ENCODE results near the gene OR10H5. TPM values are rescaled to one million over a fixed set of nuclear protein-coding genes. Genes with fewer than 3 reads are reported as not detected.
"Not testable (repeated sequence)": the region's sequence is repeated elsewhere in the genome, so short reads cannot be mapped to it uniquely, and the experiment has no call there.

The OR10H5 gene
- total and polyA plus RNA-seq, 3 experiments from 2014 or later: not detected

DNA sequence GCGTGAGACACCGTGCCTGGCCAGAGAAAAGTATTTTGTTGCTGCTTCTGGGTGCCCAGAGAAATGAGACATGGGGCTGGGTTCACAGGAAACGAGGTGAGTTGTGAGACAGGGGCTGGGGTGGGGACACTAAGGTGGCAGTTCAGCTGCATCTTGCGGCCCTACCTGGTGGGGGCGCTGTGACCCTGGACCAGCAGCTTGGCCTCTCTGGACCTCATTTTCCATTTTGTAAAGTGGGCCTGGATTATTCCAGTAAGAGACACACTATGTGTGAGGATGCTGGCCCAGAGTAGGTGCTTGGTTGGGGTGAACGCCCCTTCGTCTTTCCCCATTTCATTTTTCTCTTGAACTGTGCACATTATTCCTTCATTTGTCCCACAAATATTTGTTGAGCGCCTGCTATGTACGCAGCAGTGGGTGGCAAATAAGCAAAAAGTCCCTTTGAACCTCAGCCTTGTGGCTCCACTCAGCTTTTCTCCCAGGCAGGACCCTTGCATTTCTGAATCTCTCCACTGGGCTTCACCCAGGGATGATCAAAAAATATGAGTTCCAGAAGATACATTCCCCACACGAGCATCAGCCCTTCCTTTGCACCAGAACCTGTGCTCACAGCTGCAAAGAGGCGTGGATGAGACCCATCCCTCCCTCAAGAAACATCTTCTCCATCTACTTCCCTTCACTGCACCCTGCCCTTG is 54.6 kb downstream of the OR10H5 start:
- CTCF ChIA-PET: no interaction called here
- Mint-ChIP-seq H3K27ac (peak overlapping the region in 4 of 8 donors; percentile 9 to 61 (median 28)), H3K4me1 (peaks cover 44 to 69% (median 66%) of the 10 kb centered on the region in 3 donors), H3K9me3 (no peaks in the 10 kb centered on the region), H3K4me3 (no peak overlapping the region), H3K36me3 (peaks cover 0 to under 1% (median 0%) of the 10 kb centered on the region in 3 donors), H3K27me3 (no peaks in the 10 kb centered on the region)
- no peak overlapping the region for H3K27ac ChIP-seq (ENCODE audit: low read depth, low read length)
- H3K36me3 ChIP-seq (ENCODE audit: insufficient read depth, low read length): no peaks in the 10 kb centered on the region
- peaks cover 39% of the 10 kb centered on the region for H3K4me1 ChIP-seq (ENCODE audit: insufficient read depth, low read length)
- POLR2A ChIA-PET: no interaction called here
- no peak overlapping the region for H3K4me3 ChIP-seq (ENCODE audit: low read length)
- H3K9me3 ChIP-seq (ENCODE audit: low read length): no peaks in the 10 kb centered on the region
- H3K27me3 ChIP-seq (ENCODE audit: insufficient read depth, low read length, poor library complexity, severe bottlenecking): no peaks in the 10 kb centered on the region
- DNase-seq: no peak

GRCh38 chr19:15843203-15843893 is 55.9 kb downstream of the OR10H5 start:
- peak overlapping the region in 6 of 7 donors; percentile 31 to 68 (median 58) for H3K4me3 Mint-ChIP-seq
- Histone ChIP-seq H3K27me3 (ENCODE audit: insufficient read depth, low read length, poor library complexity, severe bottlenecking) (no peaks in the 10 kb centered on the region), H3K4me1 (ENCODE audit: insufficient read depth, low read length) (peaks cover 39% of the 10 kb centered on the region), H3K27ac (ENCODE audit: low read depth, low read length) (no peak overlapping the region), H3K36me3 (ENCODE audit: insufficient read depth, low read length) (no peaks in the 10 kb centered on the region), H3K4me3 (ENCODE audit: low read length) (no peak overlapping the region), H3K9me3 (ENCODE audit: low read length) (no peaks in the 10 kb centered on the region)
- H3K9me3 Mint-ChIP-seq: no peaks in the 10 kb centered on the region
- ChIA-PET POLR2A (interaction anchor here (0.9 kb wide), 1 partner anchor 227 kb away, joined by 3 read pairs; no protein-coding TSS in a partner anchor), CTCF (interaction anchor here (0.6 to 1.4 kb wide), 2 partner anchors 214 to 339 kb away, joined by 3 to 4 read pairs; no protein-coding TSS in a partner anchor)
- DNase-seq: no peak
- no peaks in the 10 kb centered on the region for H3K27me3 Mint-ChIP-seq
- H3K27ac Mint-ChIP-seq: peak overlapping the region; percentile 7 to 89 (median 74)
- no peaks in the 10 kb centered on the region for H3K36me3 Mint-ChIP-seq
- peaks cover 35 to 60% (median 52%) of the 10 kb centered on the region in 3 donors for H3K4me1 Mint-ChIP-seq

GRCh38 chr19:15843894-15844222 is 56.4 kb downstream of the OR10H5 start:
- not testable (repeated sequence) for H3K27me3 ChIP-seq (ENCODE audit: insufficient read depth, low read length, poor library complexity, severe bottlenecking); H3K36me3 ChIP-seq (ENCODE audit: insufficient read depth, low read length); DNase-seq; H3K9me3 Mint-ChIP-seq; H3K27ac ChIP-seq (ENCODE audit: low read depth, low read length); H3K9me3 ChIP-seq (ENCODE audit: low read length); H3K27me3 Mint-ChIP-seq; H3K4me3 ChIP-seq (ENCODE audit: low read length); H3K36me3 Mint-ChIP-seq
- Mint-ChIP-seq H3K4me3 (peak overlapping the region in 5 of 7 donors; percentile 52 to 68 (median 60)), H3K4me1 (peaks cover 33 to 55% (median 48%) of the 10 kb centered on the region in 3 donors), H3K27ac (peak overlapping the region in 7 of 8 donors; percentile 57 to 89 (median 75))
- ChIA-PET POLR2A (interaction anchor here (0.5 to 0.9 kb wide), 2 partner anchors 227 to 521 kb away, joined by 3 to 6 read pairs; no protein-coding TSS in a partner anchor), CTCF (interaction anchor here (0.6 to 1.4 kb wide), 2 partner anchors 214 to 338 kb away, joined by 3 to 4 read pairs; no protein-coding TSS in a partner anchor)
- peaks cover 39% of the 10 kb centered on the region for H3K4me1 ChIP-seq (ENCODE audit: insufficient read depth, low read length)

DNA sequence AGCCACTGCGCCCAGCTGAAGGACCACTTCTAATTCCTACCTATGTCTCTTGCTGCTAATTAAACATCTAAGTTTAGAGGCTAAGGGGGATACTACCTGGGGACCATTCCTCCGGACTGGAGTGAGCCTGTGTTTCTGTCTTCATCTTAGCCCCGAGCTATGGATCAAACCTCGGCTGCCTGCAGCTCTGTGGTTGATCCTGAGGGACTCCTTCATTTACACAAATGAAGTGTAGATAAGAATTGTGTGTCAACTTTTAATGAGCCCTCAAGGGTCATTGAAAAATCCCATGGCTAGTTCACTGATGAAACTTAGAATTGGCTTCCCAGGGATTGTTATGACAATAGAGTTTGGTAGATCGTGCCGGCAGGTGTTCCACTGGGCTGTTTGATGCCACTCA is 59.5 kb downstream of the OR10H5 start:
- POLR2A ChIA-PET: no interaction called here
- CTCF ChIA-PET: no interaction called here

GRCh38 chr19:15850385-15850784 is 62.9 kb downstream of the OR10H5 start:
- Histone ChIP-seq H3K27ac (ENCODE audit: low read depth, low read length) (no peak overlapping the region), H3K9me3 (ENCODE audit: low read length) (no peaks in the 10 kb centered on the region), H3K36me3 (ENCODE audit: insufficient read depth, low read length) (no peaks in the 10 kb centered on the region), H3K4me1 (ENCODE audit: insufficient read depth, low read length) (peaks cover 10% of the 10 kb centered on the region), H3K4me3 (ENCODE audit: low read length) (no peak overlapping the region), H3K27me3 (ENCODE audit: insufficient read depth, low read length, poor library complexity, severe bottlenecking) (no peaks in the 10 kb centered on the region)
- peaks cover 8 to 15% (median 10%) of the 10 kb centered on the region in 3 donors for H3K4me1 Mint-ChIP-seq
- no peaks in the 10 kb centered on the region for H3K27me3 Mint-ChIP-seq
- H3K9me3 Mint-ChIP-seq: no peaks in the 10 kb centered on the region
- ChIA-PET CTCF (no interaction called here), POLR2A (no interaction called here)
- H3K27ac Mint-ChIP-seq: no peak overlapping the region
- DNase-seq: no peak
- no peaks in the 10 kb centered on the region for H3K36me3 Mint-ChIP-seq
- H3K4me3 Mint-ChIP-seq: no peak overlapping the region

More for the DNA sequence above, 59.5 kb downstream of the OR10H5 start:
- peaks cover 39% of the 10 kb centered on the region for H3K4me1 ChIP-seq (ENCODE audit: insufficient read depth, low read length)
- no peak overlapping the region for H3K27ac ChIP-seq (ENCODE audit: low read depth, low read length)
- H3K4me3 ChIP-seq (ENCODE audit: low read length): no peak overlapping the region
- H3K9me3 Mint-ChIP-seq: no peaks in the 10 kb centered on the region
- peak overlapping the region in 2 of 8 donors; percentile 80 to 94 for H3K27ac Mint-ChIP-seq
- no peaks in the 10 kb centered on the region for H3K36me3 ChIP-seq (ENCODE audit: insufficient read depth, low read length)
- no peaks in the 10 kb centered on the region for H3K27me3 ChIP-seq (ENCODE audit: insufficient read depth, low read length, poor library complexity, severe bottlenecking)
- no peaks in the 10 kb centered on the region for H3K27me3 Mint-ChIP-seq
- H3K4me3 Mint-ChIP-seq: peak overlapping the region in 1 of 7 donors; percentile 6
- peaks cover 32 to 46% (median 40%) of the 10 kb centered on the region in 3 donors for H3K4me1 Mint-ChIP-seq
- no peaks in the 10 kb centered on the region for H3K9me3 ChIP-seq (ENCODE audit: low read length)
- no peak for DNase-seq
- H3K36me3 Mint-ChIP-seq: no peaks in the 10 kb centered on the region

Other genes starting within 250 kb of the OR10H5 start
- not detected for gene CYP4F8, start 172.4 kb upstream of the OR10H5 start, total RNA-seq
- gene CYP4F8, start 172.4 kb upstream of the OR10H5 start, polyA plus RNA-seq: not detected
- under 1 TPM; 0.16 to 0.28 TPM for gene CYP4F3, start 146.8 kb upstream of the OR10H5 start, total RNA-seq
- gene CYP4F3, start 146.8 kb upstream of the OR10H5 start, polyA plus RNA-seq: not detected
- 1 to 10 TPM in 1 of 2 experiments, under 1 TPM in 1; 0.93 to 1.3 TPM for gene CYP4F12, start 114.6 kb upstream of the OR10H5 start, total RNA-seq
- gene CYP4F12, start 114.6 kb upstream of the OR10H5 start, polyA plus RNA-seq: not detected
- gene OR10H2, start 59.6 kb upstream of the OR10H5 start, total RNA-seq: not detected
- not detected for gene OR10H2, start 59.6 kb upstream of the OR10H5 start, polyA plus RNA-seq
- gene OR10H3, start 49.7 kb upstream of the OR10H5 start, total RNA-seq: not detected
- not detected for gene OR10H3, start 49.7 kb upstream of the OR10H5 start, polyA plus RNA-seq
- not detected for gene OR10H1, start 28.0 kb downstream of the OR10H5 start, total RNA-seq
- not detected for gene OR10H1, start 28.0 kb downstream of the OR10H5 start, polyA plus RNA-seq
- gene CYP4F2, start 110.4 kb downstream of the OR10H5 start, total RNA-seq: not detected
- gene CYP4F2, start 110.4 kb downstream of the OR10H5 start, polyA plus RNA-seq: not detected
- gene CYP4F11, start 146.9 kb downstream of the OR10H5 start, total RNA-seq: not detected
- gene CYP4F11, start 146.9 kb downstream of the OR10H5 start, polyA plus RNA-seq: not detected
- not detected for gene OR10H4, start 161.3 kb downstream of the OR10H5 start, total RNA-seq
- gene OR10H4, start 161.3 kb downstream of the OR10H5 start, polyA plus RNA-seq: not detected